ENCODE results near the gene RPS18. TPM values are rescaled to one million over a fixed set of nuclear protein-coding genes. Genes with fewer than 3 reads are reported as not detected.

RPS18 gene
- total and polyA plus RNA-seq, 9 of the 15 experiments (the other 6 are each of a cell fraction or from before 2014, with no cell fraction given) = 5,023 to 17,516 (median 8,131) TPM

DNA sequence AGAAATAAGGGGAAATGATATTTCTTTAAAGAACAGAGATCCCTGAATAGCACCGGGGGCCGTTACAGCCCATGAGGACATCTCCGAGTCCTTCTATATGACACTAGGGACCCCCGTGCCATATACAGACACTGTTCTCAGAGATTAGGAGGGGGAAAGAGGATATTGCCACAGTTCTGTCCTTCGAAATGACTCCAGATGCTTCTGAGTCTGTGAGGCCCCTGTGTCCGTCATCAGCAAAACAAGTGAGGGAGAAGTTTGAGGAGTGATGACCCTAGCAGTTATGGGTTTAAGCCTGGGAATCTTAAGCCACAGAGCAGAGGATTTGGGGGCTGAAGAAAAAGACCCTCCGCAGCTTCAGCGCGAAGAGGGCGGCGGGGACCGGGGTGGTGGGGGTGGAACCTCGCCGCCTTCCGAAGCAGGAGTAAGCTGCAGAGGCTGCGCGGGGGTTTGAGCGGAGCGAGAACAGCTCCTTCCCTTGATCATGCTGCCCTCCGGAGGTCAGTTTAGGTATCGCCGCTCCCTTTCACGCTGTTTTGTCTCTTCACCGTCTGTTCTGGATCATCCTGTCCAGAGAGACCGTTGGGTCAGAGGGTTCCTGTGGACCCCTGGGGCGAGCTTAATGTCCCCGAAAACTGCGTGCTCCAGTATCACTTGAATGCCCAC, 23.8 kb upstream of the RPS18 start (continued):
- TF ChIP-seq, protein P1, sequence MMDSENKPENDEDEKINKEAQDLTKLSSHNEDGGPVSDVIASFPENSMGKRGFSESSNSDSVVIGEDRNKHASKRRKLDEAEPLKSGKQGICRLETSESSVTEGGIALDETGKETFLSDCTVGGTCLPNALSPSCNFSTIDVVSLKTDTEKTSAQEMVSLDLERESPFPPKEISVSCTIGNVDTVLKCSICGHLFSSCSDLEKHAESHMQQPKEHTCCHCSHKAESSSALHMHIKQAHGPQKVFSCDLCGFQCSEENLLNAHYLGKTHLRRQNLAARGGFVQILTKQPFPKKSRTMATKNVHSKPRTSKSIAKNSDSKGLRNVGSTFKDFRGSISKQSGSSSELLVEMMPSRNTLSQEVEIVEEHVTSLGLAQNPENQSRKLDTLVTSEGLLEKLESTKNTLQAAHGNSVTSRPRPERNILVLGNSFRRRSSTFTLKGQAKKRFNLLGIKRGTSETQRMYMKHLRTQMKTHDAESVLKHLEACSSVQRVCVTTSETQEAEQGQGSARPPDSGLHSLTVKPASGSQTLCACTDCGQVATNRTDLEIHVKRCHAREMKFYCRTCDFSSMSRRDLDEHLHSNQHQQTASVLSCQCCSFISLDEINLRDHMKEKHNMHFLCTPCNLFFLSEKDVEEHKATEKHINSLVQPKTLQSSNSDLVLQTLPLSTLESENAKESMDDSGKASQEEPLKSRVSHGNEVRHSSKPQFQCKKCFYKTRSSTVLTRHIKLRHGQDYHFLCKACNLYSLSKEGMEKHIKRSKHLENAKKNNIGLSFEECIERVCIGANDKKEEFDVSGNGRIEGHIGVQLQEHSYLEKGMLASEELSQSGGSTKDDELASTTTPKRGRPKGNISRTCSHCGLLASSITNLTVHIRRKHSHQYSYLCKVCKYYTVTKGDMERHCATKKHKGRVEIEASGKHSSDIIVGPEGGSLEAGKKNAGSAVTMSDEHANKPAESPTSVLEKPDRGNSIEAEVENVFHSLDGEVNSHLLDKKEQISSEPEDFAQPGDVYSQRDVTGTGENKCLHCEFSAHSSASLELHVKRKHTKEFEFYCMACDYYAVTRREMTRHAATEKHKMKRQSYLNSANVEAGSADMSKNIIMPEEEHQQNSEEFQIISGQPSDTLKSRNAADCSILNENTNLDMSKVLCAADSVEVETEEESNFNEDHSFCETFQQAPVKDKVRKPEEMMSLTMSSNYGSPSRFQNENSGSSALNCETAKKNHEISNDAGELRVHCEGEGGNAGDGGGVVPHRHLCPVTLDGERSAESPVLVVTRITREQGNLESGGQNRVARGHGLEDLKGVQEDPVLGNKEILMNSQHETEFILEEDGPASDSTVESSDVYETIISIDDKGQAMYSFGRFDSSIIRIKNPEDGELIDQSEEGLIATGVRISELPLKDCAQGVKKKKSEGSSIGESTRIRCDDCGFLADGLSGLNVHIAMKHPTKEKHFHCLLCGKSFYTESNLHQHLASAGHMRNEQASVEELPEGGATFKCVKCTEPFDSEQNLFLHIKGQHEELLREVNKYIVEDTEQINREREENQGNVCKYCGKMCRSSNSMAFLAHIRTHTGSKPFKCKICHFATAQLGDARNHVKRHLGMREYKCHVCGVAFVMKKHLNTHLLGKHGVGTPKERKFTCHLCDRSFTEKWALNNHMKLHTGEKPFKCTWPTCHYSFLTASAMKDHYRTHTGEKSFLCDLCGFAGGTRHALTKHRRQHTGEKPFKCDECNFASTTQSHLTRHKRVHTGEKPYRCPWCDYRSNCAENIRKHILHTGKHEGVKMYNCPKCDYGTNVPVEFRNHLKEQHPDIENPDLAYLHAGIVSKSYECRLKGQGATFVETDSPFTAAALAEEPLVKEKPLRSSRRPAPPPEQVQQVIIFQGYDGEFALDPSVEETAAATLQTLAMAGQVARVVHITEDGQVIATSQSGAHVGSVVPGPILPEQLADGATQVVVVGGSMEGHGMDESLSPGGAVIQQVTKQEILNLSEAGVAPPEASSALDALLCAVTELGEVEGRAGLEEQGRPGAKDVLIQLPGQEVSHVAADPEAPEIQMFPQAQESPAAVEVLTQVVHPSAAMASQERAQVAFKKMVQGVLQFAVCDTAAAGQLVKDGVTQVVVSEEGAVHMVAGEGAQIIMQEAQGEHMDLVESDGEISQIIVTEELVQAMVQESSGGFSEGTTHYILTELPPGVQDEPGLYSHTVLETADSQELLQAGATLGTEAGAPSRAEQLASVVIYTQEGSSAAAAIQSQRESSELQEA (IDR thresholded peaks at IDR 0.05; ENCODE audit: low read depth) = no peak
- TF ChIP-seq SMARCA4 (IDR thresholded peaks at IDR 0.05) (no peak), ZNF75A (CRISPR knock-in tag; IDR thresholded peaks at IDR 0.05) (no peak), ZNF184 (CRISPR knock-in tag; IDR thresholded peaks at IDR 0.05) (no peak), BHLHE40 (IDR thresholded peaks at IDR 0.05; ENCODE audit: low read length) (no peak), HNRNPLL (IDR thresholded peaks at IDR 0.05; ENCODE audit: low read depth, low read length, poor library complexity, severe bottlenecking) (peak; percentile 70), SRSF9 (IDR thresholded peaks at IDR 0.05; ENCODE audit: borderline replicate concordance, low read depth, low read length) (no peak), MBD2 (IDR thresholded peaks at IDR 0.05; ENCODE audit: borderline replicate concordance, low read depth) (no peak), TCF7L2 (IDR thresholded peaks at IDR 0.05; ENCODE audit: low read depth, low read length) (no peak), FOXA3 (CRISPR knock-in tag; conservative IDR thresholded peaks at IDR 0.05 in 1 of 2, IDR thresholded peaks at IDR 0.05 in 1 of 2) (no peak), NR2F6 (CRISPR knock-in tag; IDR thresholded peaks at IDR 0.05) (no peak), POLR2AphosphoS2 (IDR thresholded peaks at IDR 0.05; ENCODE audit: low read length) (no peak), ZBTB1 (CRISPR knock-in tag; IDR thresholded peaks at IDR 0.05; ENCODE audit: borderline replicate concordance, low read depth) (no peak), ZNF12 (CRISPR knock-in tag; IDR thresholded peaks at IDR 0.05) (no peak), STAG1 (CRISPR knock-in tag; IDR thresholded peaks at IDR 0.05; ENCODE audit: borderline replicate concordance) (peak; percentile 89)
- TF ChIP-seq, protein P2, sequence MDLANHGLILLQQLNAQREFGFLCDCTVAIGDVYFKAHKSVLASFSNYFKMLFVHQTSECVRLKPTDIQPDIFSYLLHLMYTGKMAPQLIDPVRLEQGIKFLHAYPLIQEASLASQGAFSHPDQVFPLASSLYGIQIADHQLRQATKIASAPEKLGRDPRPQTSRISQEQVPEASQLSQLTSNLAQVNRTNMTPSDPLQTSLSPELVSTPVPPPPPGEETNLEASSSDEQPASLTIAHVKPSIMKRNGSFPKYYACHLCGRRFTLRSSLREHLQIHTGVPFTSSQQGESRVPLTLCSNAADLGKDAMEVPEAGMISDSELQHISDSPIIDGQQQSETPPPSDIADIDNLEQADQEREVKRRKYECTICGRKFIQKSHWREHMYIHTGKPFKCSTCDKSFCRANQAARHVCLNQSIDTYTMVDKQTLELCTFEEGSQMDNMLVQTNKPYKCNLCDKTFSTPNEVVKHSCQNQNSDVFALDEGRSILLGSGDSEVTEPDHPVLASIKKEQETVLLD (IDR thresholded peaks at IDR 0.05) = no peak
- TF ChIP-seq, protein P3, sequence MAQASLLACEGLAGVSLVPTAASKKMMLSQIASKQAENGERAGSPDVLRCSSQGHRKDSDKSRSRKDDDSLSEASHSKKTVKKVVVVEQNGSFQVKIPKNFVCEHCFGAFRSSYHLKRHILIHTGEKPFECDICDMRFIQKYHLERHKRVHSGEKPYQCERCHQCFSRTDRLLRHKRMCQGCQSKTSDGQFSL (CRISPR knock-in tag; IDR thresholded peaks at IDR 0.05) = peak; percentile 65; the same call in 1 of the 2 replicates
- TF ChIP-seq, protein P3 (tag; IDR thresholded peaks at IDR 0.05) = peak in 1 of 2 experiments; percentile 53; a peak in 1 of 4 replicates

Data from K562 (cell line).